ENCODE data around the gene ARHGAP35. TPM values are rescaled to one million over a fixed set of nuclear protein-coding genes. Genes with fewer than 3 reads are reported as not detected.

Gene ARHGAP35
- total and polyA plus RNA-seq, 10 of the 15 experiments (the other 5 are each of a cell fraction or from before 2014, with no cell fraction given), result 0.85 to 29.9 (median 11.5) TPM

DNA sequence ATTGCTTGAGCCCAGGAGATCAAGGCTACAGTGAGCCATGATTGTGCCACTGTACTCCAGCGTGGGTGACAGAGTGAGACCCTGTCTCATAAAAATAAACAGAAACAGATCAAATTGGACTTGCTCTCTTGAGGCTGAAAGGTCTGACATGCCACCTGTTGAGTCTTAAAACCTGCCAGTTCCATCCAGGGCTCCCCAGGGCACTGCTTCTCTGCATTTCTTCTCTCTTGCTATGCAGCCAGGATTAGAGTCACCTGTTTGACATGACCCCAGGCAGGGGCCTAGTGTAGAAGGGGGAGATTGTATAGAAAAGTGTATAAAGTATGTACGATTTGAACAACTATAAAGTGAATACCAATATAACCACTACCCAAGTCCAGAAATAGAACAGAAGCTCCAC is 45.4 kb downstream of the ARHGAP35 start:
- Histone ChIP-seq H4K20me1 (ENCODE audit: control insufficient read depth, insufficient read depth) (peaks cover 5% of the 10 kb centered on the region; the same call in 1 of the 2 replicates), H3K36me3 (ENCODE audit: control insufficient read depth in 2 of 2, insufficient read depth in 2 of 2, low read length in 1 of 2) (no peaks in the 10 kb centered on the region), H3K4me3 (no peak overlapping the region), H3K4me1 (ENCODE audit: control insufficient read depth, insufficient read depth, low read length) (no peaks in the 10 kb centered on the region; the same call in 1 of the 2 replicates), H3K9ac (ENCODE audit: control insufficient read depth, insufficient read depth, low read length) (no peak overlapping the region), H3K79me2 (ENCODE audit: control insufficient read depth, insufficient read depth, low read length) (peaks cover 9% of the 10 kb centered on the region), H3K27me3 (replicated peaks in 1 of 2; ENCODE audit: control insufficient read depth in 2 of 2, insufficient read depth in 2 of 2, low read length in 1 of 2) (no peaks in the 10 kb centered on the region), H3K27ac (ENCODE audit: control insufficient read depth, insufficient read depth) (no peak overlapping the region), H3K4me2 (ENCODE audit: control insufficient read depth, insufficient read depth) (no peak overlapping the region), H2AFZ (ENCODE audit: control insufficient read depth, low read depth, low read length) (no peak overlapping the region), H3K9me3 (replicated peaks; ENCODE audit: control insufficient read depth, insufficient read depth, low read length) (no peaks in the 10 kb centered on the region)
- ATAC-seq (no peak), FAIRE-seq (no peak), DNase-seq (ENCODE audit: low read depth, low spot score) (no peak)
- RAD21 ChIA-PET (ENCODE audit: unreplicated experiment), result no interaction called here
- SMC1A ChIA-PET (ENCODE audit: uncharacterized antibody, unreplicated experiment), result interaction anchor here (1.9 kb wide), 1 partner anchor 10 kb away, joined by 7 read pairs; no protein-coding TSS in a partner anchor
- no TSS peak for BruUV-seq (replicated peaks)
- in situ Hi-C loops (cut with MboI) (no loop called here), intact Hi-C loops (cut with micrococcal nuclease; ENCODE audit: unreplicated experiment) (no loop called here)
- CTCF ChIA-PET, result no interaction called here
- POLR2A ChIA-PET, result no interaction called here
- WGBS (ENCODE audit: insufficient coverage, insufficient replicate concordance, low lambda C conversion rate, missing lambda C conversion rate), result 70% methylated on average over 2 of the region's 2 CpGs
- TF ChIP-seq NR2F1 (conservative IDR thresholded peaks at IDR 0.05) (no peak), EZH2 (IDR thresholded peaks at IDR 0.05; ENCODE audit: borderline replicate concordance, control insufficient read depth, low read depth, low read length) (no peak), JUND (IDR thresholded peaks at IDR 0.05; ENCODE audit: low read depth, low read length) (no peak), CBFB (IDR thresholded peaks at IDR 0.05; ENCODE audit: low read depth) (no peak), PAX5 (IDR thresholded peaks at IDR 0.05; ENCODE audit: borderline replicate concordance, low read depth, low read length) (no peak), SP1 (IDR thresholded peaks at IDR 0.05; ENCODE audit: low read depth, low read length) (no peak), MTA2 (IDR thresholded peaks at IDR 0.05; ENCODE audit: low read depth) (no peak), JUNB (IDR thresholded peaks at IDR 0.05) (no peak), SUPT20H (IDR thresholded peaks at IDR 0.05; ENCODE audit: borderline replicate concordance, control insufficient read depth, low read depth, low read length) (no peak), POU2F2 (IDR thresholded peaks at IDR 0.05; ENCODE audit: borderline replicate concordance, low read depth, low read length) (no peak), MXI1 (IDR thresholded peaks at IDR 0.05; ENCODE audit: low read depth, low read length) (no peak), MYB (IDR thresholded peaks at IDR 0.05; ENCODE audit: borderline replicate concordance, low read depth, low read length) (no peak), TCF12 (IDR thresholded peaks at IDR 0.05; ENCODE audit: low read depth, low read length) (no peak), CBX5 (IDR thresholded peaks at IDR 0.05; ENCODE audit: low read depth) (no peak)
- TF ChIP-seq, protein P1, sequence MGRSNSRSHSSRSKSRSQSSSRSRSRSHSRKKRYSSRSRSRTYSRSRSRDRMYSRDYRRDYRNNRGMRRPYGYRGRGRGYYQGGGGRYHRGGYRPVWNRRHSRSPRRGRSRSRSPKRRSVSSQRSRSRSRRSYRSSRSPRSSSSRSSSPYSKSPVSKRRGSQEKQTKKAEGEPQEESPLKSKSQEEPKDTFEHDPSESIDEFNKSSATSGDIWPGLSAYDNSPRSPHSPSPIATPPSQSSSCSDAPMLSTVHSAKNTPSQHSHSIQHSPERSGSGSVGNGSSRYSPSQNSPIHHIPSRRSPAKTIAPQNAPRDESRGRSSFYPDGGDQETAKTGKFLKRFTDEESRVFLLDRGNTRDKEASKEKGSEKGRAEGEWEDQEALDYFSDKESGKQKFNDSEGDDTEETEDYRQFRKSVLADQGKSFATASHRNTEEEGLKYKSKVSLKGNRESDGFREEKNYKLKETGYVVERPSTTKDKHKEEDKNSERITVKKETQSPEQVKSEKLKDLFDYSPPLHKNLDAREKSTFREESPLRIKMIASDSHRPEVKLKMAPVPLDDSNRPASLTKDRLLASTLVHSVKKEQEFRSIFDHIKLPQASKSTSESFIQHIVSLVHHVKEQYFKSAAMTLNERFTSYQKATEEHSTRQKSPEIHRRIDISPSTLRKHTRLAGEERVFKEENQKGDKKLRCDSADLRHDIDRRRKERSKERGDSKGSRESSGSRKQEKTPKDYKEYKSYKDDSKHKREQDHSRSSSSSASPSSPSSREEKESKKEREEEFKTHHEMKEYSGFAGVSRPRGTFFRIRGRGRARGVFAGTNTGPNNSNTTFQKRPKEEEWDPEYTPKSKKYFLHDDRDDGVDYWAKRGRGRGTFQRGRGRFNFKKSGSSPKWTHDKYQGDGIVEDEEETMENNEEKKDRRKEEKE (IDR thresholded peaks at IDR 0.05), result no peak
- TF ChIP-seq, protein P2, sequence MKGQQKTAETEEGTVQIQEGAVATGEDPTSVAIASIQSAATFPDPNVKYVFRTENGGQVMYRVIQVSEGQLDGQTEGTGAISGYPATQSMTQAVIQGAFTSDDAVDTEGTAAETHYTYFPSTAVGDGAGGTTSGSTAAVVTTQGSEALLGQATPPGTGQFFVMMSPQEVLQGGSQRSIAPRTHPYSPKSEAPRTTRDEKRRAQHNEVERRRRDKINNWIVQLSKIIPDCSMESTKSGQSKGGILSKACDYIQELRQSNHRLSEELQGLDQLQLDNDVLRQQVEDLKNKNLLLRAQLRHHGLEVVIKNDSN (IDR thresholded peaks at IDR 0.05; ENCODE audit: borderline replicate concordance, extremely low read length, insufficient read depth, low read depth, low read length), result no peak
- TF ChIP-seq, protein P3, sequence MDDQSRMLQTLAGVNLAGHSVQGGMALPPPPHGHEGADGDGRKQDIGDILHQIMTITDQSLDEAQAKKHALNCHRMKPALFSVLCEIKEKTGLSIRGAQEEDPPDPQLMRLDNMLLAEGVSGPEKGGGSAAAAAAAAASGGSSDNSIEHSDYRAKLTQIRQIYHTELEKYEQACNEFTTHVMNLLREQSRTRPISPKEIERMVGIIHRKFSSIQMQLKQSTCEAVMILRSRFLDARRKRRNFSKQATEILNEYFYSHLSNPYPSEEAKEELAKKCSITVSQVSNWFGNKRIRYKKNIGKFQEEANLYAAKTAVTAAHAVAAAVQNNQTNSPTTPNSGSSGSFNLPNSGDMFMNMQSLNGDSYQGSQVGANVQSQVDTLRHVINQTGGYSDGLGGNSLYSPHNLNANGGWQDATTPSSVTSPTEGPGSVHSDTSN (IDR thresholded peaks at IDR 0.05; ENCODE audit: insufficient replicate concordance, low read depth, low read length), result no peak
- TF ChIP-seq, protein P4, sequence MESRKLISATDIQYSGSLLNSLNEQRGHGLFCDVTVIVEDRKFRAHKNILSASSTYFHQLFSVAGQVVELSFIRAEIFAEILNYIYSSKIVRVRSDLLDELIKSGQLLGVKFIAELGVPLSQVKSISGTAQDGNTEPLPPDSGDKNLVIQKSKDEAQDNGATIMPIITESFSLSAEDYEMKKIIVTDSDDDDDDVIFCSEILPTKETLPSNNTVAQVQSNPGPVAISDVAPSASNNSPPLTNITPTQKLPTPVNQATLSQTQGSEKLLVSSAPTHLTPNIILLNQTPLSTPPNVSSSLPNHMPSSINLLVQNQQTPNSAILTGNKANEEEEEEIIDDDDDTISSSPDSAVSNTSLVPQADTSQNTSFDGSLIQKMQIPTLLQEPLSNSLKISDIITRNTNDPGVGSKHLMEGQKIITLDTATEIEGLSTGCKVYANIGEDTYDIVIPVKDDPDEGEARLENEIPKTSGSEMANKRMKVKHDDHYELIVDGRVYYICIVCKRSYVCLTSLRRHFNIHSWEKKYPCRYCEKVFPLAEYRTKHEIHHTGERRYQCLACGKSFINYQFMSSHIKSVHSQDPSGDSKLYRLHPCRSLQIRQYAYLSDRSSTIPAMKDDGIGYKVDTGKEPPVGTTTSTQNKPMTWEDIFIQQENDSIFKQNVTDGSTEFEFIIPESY (IDR thresholded peaks at IDR 0.05), result no peak

Measured in GM12878 (cell line).